HAP-1 (cell line): Measurements from ENCODE around the gene PRM1.

Source experiments
- DNase-seq, 2 experiments: peaks; one replicate each; pipeline ENCODE4 v3.0.0-alpha.2; 2016 to 2020; ENCODE audit warnings: low spot score in 2 of 2
- H3K27me3 ChIP-seq: fragments of 250-450 bp; sonication (Bioruptor Pico); 2 replicates; pipeline ENCODE4 v1.5.1; 2020; ENCODE audit warnings: low read depth, mild to moderate bottlenecking, moderate library complexity
- H3K36me3 ChIP-seq: fragments of 250-450 bp; sonication (Bioruptor Pico); replicated peaks from 2 replicates; pipeline ENCODE4 v1.5.1; 2020; ENCODE audit warnings: mild to moderate bottlenecking
- H3K4me1 ChIP-seq: fragments of 250-450 bp; sonication (Bioruptor Pico); 2 replicates; pipeline ENCODE4 v1.5.1; 2020; ENCODE audit warnings: mild to moderate bottlenecking
- H3K4me3 ChIP-seq: fragments of 250-450 bp; sonication (Bioruptor Pico); 2 replicates; pipeline ENCODE4 v1.5.1; 2020; ENCODE audit warnings: mild to moderate bottlenecking, moderate library complexity
- H3K9me3 ChIP-seq: fragments of 250-450 bp; sonication (Bioruptor Pico); 2 replicates; pipeline ENCODE4 v1.5.1; 2020; ENCODE audit warnings: mild to moderate bottlenecking, moderate library complexity
- in situ Hi-C: fragments of 300-500 bp; cut with MboI; formaldehyde crosslinking; loops from 3 replicates; pipeline ENCODE4 v1.14.3; 2020; ENCODE audit warnings: low sequenced_read_pairs, inconsistent platforms, mixed read lengths

Gene PRM1

DNA sequence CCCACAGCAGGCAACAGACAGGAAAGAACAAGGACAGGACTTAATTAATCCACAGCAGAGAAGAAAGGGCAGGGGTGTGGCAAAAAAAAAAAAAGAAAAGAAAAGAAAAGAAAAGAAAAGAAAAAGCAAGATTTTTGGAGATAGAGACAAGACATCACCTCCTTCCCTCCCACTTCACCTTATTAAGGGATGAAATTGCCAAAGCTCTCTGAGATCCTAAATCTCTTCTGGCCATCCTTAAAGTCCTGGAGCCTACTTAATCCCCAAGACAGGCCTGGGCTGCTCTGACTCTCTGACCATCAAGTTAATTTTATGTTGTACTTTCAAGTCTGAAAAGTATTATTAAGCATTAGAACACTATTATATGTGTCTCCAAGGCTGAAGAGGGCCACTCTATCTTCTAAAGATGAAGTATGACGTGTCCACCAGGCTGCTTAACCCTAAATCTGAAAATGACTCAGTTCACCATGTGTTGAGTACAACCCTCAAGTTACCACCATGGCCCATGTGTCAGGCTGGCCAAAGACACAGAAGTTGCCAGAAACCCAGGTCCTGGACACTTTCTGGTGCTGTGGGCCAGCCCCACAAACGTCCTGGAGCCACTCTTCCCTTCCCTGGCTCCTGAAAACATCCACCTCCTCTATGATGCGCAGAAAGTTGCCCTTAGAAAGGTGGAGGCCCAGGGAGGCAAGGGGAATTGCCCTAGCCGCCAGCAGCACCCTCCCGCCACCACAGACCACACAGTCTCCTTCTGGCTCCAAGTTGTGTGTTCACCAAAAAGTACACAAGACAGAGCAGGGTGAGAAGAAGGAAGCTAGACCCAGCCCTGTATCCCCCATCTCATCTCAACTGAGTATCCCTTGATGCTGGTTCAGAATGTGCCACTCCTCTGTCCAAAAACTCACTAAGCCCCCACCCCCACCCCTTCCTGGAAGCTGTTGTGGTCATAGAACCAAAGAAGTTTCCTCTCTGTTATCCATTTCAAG lies 27.8 kb downstream of the PRM1 start:
- in situ Hi-C loops = no loop called here
- H3K36me3 ChIP-seq = no peaks in the 10 kb centered on the region

DNA sequence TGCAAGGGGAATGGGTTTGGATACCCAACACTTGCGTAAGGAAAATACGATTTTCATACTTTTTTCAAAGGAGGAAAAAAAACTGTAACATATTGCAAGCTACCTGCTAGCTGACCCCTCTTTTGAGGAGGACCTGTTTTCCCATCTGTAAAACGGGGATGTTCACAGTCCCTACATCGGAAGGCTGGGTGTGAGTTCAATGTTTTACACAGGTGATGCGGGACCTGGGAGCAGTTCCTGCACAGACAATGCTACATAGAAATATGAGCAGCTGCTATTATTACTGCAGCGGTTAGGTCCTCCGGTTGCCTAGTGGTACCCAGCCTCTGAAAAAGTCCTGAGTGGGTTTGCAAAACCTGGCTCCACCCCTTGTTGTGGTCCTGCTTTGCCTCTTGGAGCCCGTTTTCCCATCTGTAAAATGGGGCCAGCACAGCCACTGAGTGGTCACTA lies 28.6 kb downstream of the PRM1 start:
- no peak overlapping the region for H3K4me3 ChIP-seq

More for the DNA sequence above, 27.8 kb downstream of the PRM1 start:
- no peaks in the 10 kb centered on the region for H3K27me3 ChIP-seq
- no peak overlapping the region for H3K4me3 ChIP-seq
- H3K9me3 ChIP-seq = no peaks in the 10 kb centered on the region
- DNase-seq = no peak
- H3K4me1 ChIP-seq = peaks cover 11% of the 10 kb centered on the region

GRCh38 chr16:11251525-11252481 lies 29.3 kb downstream of the PRM1 start:
- Histone ChIP-seq H3K9me3 (no peaks in the 10 kb centered on the region), H3K36me3 (no peaks in the 10 kb centered on the region), H3K4me3 (no peak overlapping the region), H3K4me1 (peaks cover 7% of the 10 kb centered on the region), H3K27me3 (no peaks in the 10 kb centered on the region)
- in situ Hi-C loops = no loop called here
- no peak for DNase-seq

More for the DNA sequence above, 28.6 kb downstream of the PRM1 start:
- in situ Hi-C loops = no loop called here
- no peak for DNase-seq
- Histone ChIP-seq H3K36me3 (no peaks in the 10 kb centered on the region), H3K9me3 (no peaks in the 10 kb centered on the region), H3K4me1 (peaks cover 11% of the 10 kb centered on the region), H3K27me3 (no peaks in the 10 kb centered on the region)

- Histone ChIP-seq H3K9me3 (no peaks in the 10 kb centered on the region), H3K4me3 (no peak overlapping the region), H3K4me1 (peaks cover 7% of the 10 kb centered on the region), H3K36me3 (no peaks in the 10 kb centered on the region), H3K27me3 (no peaks in the 10 kb centered on the region)
- DNase-seq = no peak
- in situ Hi-C loops = no loop called here
Measured at GRCh38 chr16:11250786-11251524, 30.2 kb downstream of the PRM1 start.

- Histone ChIP-seq H3K36me3 (no peaks in the 10 kb centered on the region), H3K4me1 (peaks cover 7% of the 10 kb centered on the region), H3K9me3 (no peaks in the 10 kb centered on the region), H3K27me3 (no peaks in the 10 kb centered on the region), H3K4me3 (no peak overlapping the region)
- in situ Hi-C loops = no loop called here
- DNase-seq = no peak
Measured at GRCh38 chr16:11250091-11250785, 30.9 kb downstream of the PRM1 start.

GRCh38 chr16:11249233-11250061 lies 31.7 kb downstream of the PRM1 start:
- H3K9me3 ChIP-seq = no peaks in the 10 kb centered on the region
- no peak for DNase-seq
- in situ Hi-C loops = no loop called here
- no peaks in the 10 kb centered on the region for H3K27me3 ChIP-seq
- H3K4me3 ChIP-seq = no peak overlapping the region
- peaks cover 4% of the 10 kb centered on the region for H3K4me1 ChIP-seq
- H3K36me3 ChIP-seq = no peaks in the 10 kb centered on the region

DNA sequence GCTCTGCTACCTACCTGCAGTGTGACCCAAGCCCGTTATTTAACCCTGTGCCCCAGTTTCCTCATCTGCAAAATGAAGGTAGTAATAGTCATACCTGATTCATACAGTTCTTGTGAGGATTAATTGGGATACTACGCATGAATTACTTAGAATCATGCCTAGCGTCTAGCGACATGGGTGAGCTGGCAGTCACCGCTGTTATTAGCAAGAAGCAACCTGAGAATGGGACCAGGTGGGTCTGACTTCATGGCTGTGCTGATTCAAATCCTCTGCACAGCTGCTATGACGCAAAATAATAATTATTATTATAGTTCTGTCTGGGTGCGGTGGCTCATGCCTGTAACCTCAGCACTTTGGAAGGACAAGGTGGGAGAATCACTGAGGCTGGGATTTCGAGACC lies 33.0 kb downstream of the PRM1 start:
- H3K27me3 ChIP-seq = no peaks in the 10 kb centered on the region
- H3K4me3 ChIP-seq = no peak overlapping the region
- no peaks in the 10 kb centered on the region; the same call in 1 of the 2 replicates for H3K4me1 ChIP-seq
- in situ Hi-C loops = no loop called here
- H3K9me3 ChIP-seq = no peaks in the 10 kb centered on the region
- DNase-seq = no peak
- no peaks in the 10 kb centered on the region for H3K36me3 ChIP-seq

GRCh38 chr16:11245988-11246387 lies 35.1 kb downstream of the PRM1 start:
- no peak for DNase-seq
- in situ Hi-C loops = no loop called here

GRCh38 chr16:11245222-11245737 lies 35.9 kb downstream of the PRM1 start:
- Histone ChIP-seq H3K36me3 (no peaks in the 10 kb centered on the region), H3K9me3 (no peaks in the 10 kb centered on the region), H3K4me1 (no peaks in the 10 kb centered on the region; the same call in 1 of the 2 replicates), H3K27me3 (no peaks in the 10 kb centered on the region), H3K4me3 (no peak overlapping the region)
- no peak for DNase-seq
- in situ Hi-C loops = no loop called here

More at GRCh38 chr16:11245988-11246387, 35.1 kb downstream of the PRM1 start:
- no peaks in the 10 kb centered on the region for H3K27me3 ChIP-seq
- H3K9me3 ChIP-seq = no peaks in the 10 kb centered on the region
- H3K4me3 ChIP-seq = no peak overlapping the region
- H3K36me3 ChIP-seq = no peaks in the 10 kb centered on the region
- H3K4me1 ChIP-seq = no peaks in the 10 kb centered on the region; the same call in 1 of the 2 replicates

DNA sequence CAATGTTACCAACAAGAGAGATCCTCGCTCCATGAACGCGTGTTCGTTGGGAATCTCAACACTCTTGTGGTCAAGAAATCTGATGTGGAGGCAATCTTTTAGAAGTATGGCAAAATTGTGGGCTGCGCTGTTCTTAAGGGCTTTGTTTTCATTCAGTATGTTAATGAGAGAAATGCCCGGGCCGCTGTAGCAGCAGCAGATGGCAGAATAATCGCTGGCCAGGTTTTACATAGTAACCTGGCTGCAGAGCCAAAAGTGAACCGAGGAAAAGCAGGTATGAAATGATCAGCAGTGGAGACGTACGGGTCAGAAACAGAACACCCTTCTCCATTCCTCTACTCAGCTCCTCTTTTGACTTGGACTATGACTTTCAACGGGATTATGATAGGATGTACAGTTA lies 38.5 kb downstream of the PRM1 start:
- no peaks in the 10 kb centered on the region; the same call in 1 of the 2 replicates for H3K4me1 ChIP-seq
- no peak overlapping the region for H3K4me3 ChIP-seq
- no peaks in the 10 kb centered on the region for H3K9me3 ChIP-seq
- no peak for DNase-seq
- H3K36me3 ChIP-seq = no peaks in the 10 kb centered on the region
- H3K27me3 ChIP-seq = no peaks in the 10 kb centered on the region
- in situ Hi-C loops = no loop called here

GRCh38 chr16:11241480-11242204 lies 39.5 kb downstream of the PRM1 start:
- Histone ChIP-seq H3K9me3 (no peaks in the 10 kb centered on the region), H3K4me3 (no peak overlapping the region), H3K36me3 (no peaks in the 10 kb centered on the region), H3K4me1 (no peaks in the 10 kb centered on the region; the same call in 1 of the 2 replicates), H3K27me3 (no peaks in the 10 kb centered on the region)
- no peak for DNase-seq
- in situ Hi-C loops = no loop called here
